Measurements from ENCODE around the gene SLIT3. TPM values are rescaled to one million over a fixed set of nuclear protein-coding genes. Genes with fewer than 3 reads are reported as not detected.
"Not testable (repeated sequence)": the region's sequence is repeated elsewhere in the genome, so short reads cannot be mapped to it uniquely, and the experiment has no call there.

Gene SLIT3
- total RNA-seq, 1 donor from 2014 or later, result not detected

DNA sequence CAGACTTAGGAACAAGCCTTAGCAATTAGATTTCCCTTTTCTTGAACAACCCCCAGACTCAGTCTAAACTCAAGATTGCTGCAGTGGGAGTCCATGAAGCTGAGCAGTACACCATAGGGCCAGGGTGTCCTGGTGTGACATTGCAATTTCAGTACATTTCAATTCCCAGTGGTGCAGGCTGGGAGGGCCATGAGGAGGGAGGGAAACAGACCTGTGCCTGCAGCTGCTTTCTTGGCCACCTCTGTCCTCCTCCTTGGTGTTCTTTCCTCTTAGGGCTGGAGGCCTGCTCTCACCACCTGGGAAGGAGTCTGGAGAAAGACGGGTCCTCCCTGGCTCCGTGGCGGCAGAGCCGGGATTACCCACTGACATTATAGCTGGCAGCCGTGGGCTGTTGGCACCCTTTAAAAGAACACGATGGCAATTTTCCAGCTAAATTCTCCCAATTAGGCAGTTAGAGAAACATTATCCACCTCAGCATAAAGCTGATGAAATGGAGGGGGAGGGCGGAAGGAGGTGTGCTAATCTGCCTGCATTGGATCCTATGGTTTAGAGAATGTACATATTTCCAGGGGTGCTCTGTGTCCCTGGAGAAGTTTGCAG, 186.4 kb downstream of the SLIT3 start:
- DNase-seq (ENCODE audit: low read depth), result no peak

- DNase-seq (ENCODE audit: low read depth), result no peak
Measured at GRCh38 chr5:169112016-169112415, 188.9 kb downstream of the SLIT3 start.

DNA sequence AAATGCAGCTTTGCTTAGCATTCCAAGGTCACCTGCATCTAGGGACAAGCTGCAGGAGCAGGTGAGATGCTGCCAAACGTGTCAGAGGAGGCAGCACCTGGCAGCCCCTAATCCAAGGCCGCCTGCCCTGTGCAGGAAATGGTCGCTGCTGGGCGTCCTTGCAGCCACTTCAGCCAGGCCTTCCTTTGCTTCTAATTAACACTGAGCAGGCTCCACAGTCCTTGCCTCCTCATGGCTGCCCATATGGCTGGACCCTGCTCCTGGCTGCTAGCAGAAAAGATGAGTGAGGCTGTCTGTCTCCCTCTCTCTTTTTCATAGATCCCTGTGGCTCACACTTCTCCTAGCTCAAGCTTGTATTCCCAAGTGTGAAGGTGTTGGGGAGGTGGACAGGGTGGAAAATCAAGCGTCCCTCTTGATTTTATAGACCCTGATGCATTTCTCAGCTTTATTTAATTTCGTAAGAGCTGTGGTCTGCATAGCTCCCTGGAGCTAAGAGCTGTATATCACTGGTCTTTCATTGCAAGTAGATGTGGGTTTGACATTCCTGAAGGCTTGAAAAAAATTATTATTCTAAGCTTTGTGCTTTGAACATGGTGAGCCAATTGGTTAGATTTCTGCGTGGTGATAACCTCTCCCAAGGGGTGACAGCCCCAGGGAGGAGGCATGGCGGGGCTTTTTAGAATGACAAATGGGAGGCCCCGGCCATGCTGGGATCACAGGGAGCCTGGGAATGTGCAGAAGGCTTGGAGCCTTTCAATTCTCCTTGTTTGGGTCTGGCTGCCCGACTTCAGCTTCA, 193.8 kb downstream of the SLIT3 start:
- DNase-seq (ENCODE audit: low read depth), result no peak

GRCh38 chr5:169105582-169105981, 195.4 kb downstream of the SLIT3 start:
- DNase-seq (ENCODE audit: low read depth), result not testable (repeated sequence)

- no peak for DNase-seq (ENCODE audit: low read depth)
Measured at GRCh38 chr5:169104937-169105494, 195.9 kb downstream of the SLIT3 start.

- no peak for DNase-seq (ENCODE audit: low read depth)
Measured at GRCh38 chr5:169103586-169104181, 197.3 kb downstream of the SLIT3 start.

DNA sequence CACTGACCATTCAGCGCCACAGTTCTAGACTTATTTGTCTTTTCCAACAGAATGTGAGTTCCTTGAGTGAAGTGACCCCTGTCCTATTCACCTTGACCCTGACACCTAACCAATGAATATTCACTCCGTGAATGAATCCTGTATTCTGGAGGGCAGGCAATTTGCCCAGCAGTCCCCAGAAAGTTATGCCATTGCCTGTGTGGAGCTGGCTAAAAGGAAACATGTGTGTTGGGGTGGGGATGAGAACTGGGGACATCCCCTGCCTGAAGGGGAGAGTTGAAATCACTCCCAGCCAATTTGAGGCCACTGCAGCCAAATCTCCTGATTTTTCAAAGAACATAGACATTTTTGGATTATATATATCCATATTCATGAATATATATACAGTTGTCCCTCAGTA, 199.0 kb downstream of the SLIT3 start:
- DNase-seq (ENCODE audit: low read depth), result no peak

DNA sequence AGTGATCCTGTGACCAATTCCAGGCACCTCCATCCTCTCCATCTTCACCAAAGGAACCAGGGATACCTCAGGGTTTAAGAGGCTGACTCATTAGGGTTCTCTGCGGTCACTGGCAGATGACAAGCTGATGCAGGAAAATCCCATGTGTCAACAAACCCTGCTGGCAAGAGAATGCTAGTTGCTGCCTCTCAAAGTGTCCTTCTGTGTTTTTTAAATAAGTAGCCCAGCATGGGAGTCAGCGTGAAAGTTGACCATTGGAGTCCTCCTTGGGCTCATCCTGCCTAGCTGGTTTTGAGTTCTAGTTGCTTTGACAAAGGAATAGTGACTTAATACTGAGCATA, 200.2 kb downstream of the SLIT3 start:
- DNase-seq (ENCODE audit: low read depth), result no peak

DNA sequence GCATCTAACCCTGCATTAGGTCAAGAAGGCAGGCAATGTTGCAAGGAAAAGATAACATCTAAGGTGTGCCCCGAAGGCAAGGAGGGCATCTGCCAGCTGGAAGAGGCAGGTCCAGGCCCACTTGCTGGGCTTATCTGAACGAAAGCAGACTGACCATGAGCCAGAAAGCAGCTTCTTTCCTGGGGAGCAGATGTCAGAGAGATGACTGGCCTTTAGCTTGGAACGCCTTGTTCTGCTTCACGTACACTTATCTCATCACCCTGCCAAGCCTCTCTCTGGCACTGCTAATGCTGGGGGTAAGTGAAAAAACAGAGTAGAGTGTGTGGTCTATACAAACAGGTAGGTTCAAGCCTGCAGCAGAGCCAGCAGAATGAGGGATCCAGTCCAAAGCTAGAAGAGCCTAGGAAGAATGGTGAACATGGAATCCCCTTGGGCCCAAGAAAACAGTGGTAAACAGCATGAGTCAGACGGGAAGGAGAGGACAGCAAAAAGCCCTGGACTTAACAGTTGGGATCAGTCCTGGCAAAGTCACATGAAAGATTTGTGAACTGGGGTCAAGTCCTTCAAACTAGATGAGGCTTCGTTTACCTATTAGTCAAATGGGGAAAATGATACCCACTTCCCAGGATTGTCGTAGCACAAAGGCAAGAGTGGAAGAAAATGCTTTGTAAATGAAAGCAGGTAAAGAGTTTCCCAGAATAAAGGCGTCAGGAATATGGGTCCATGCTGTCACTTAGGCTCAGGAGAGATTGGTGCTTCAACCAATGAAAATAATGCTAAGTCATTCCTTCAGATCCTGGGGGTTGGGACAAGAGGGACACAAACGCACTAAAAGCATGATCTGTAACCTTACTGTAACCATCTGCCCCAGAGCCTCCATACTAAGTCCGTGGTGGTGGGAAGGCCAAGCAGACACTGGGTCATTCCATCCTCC, 200.9 kb downstream of the SLIT3 start:
- DNase-seq (ENCODE audit: low read depth), result no peak

GRCh38 chr5:169098331-169099121, 202.4 kb downstream of the SLIT3 start:
- no peak for DNase-seq (ENCODE audit: low read depth)

DNA sequence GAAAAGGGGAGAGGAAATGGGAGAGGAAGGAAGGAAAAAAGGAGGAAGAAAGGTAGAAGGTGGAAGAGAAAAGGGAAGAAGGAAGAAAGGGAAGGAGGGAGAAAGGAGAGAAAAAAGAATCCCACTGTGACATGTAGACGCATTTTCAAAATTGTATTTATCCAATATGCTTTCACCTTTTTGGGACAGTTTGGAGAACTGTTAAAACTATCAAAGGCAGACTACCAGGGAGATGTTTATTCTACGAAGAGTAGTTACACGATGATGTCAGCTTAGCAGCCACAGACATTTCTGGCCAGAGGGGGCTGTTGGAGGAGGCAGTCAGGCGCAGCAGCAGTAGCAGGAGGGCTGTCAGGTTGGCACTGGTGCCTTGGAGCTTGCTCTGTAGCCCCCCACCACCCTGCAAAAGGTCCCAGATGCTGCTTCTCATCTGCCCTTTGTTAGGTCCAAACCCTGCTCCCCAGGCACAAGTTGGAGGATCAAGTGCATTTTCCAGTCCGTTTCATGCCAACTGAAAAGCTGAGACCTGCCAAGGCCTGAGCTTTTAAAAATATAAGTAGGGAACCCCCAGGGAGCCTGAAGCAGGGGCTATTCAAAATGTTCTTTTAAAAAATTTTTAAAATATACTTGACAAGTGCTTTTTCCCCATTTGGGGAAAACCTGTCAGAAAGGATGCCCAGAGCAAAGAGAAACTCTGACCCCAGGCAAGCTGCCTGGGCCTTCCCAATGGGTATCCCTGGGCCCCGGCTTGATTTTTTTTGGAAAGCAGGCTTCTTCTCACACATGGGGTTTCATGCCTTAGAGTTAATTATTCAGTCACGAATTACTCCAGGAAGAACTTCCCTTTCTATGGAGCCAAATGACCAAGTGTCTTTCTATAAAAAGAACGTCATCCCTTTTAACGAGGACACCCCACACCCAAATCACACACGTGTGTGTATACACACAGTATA, 203.3 kb downstream of the SLIT3 start:
- DNase-seq (ENCODE audit: low read depth), result no peak

- no peak for DNase-seq (ENCODE audit: low read depth)
Measured at GRCh38 chr5:169095976-169096375, 205.0 kb downstream of the SLIT3 start.

- no peak for DNase-seq (ENCODE audit: low read depth)
Measured at GRCh38 chr5:169095410-169095960, 205.5 kb downstream of the SLIT3 start.

- no peak for DNase-seq (ENCODE audit: low read depth)
Measured at GRCh38 chr5:169094586-169095409, 206.1 kb downstream of the SLIT3 start.

DNA sequence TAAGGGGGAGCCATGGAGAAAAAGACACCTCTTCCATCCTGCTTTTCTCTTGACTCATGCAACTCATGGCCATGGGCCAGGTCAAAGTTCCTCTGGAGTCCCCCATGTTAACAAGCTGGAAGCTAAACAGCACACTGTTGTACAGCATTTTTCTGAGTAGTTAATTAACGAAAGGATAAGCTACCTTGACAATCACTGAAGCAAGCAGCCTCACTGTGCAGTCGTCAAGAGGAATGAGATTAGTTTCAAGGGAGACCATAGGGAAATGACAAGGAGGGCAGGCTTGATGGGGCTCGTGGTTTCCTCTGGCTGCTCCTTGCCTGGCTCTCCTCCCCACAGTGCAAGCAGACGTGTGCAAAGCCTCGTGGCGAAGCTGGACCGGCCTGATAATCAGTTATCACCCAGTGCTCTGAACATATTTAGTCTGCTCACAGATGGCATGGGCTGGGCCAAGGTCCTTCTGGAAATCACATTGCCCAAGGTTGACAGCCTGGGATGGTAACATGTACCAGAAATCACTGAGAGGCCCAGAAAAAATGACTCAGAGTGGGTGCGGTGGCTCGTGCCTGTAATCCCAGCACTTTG, 209.5 kb downstream of the SLIT3 start:
- DNase-seq (ENCODE audit: low read depth), result no peak

- no peak for DNase-seq (ENCODE audit: low read depth)
Measured at GRCh38 chr5:169089343-169089742, 211.6 kb downstream of the SLIT3 start.

- no peak for DNase-seq (ENCODE audit: low read depth)
Measured at GRCh38 chr5:169088028-169088725, 212.8 kb downstream of the SLIT3 start.
